Neural progenitor cell (in vitro differentiated cells): ENCODE results near the gene STK10.

Experiments used
- CTCF ChIP-seq: fragments of 200-600 bp; sonication (generic); IDR thresholded peaks from 2 replicates; pipeline ENCODE4 v1.5.1; 2017; ENCODE audit warnings: antibody characterized with exemption, mild to moderate bottlenecking
- EZH2 ChIP-seq: fragments of 200-600 bp; sonication (generic); IDR thresholded peaks from 2 replicates; pipeline ENCODE4 v1.6.1; 2017; ENCODE audit warnings: antibody characterized with exemption, mild to moderate bottlenecking, moderate library complexity
- EZH2phosphoT487 ChIP-seq: fragments of 200-600 bp; sonication (generic); IDR thresholded peaks from 2 replicates; pipeline ENCODE4 v1.6.1; 2017; ENCODE audit warnings: antibody characterized with exemption

GRCh38 chr5:172095368-172096206 lies 92.4 kb downstream of the STK10 start:
- TF ChIP-seq EZH2: no peak
- peak; percentile 28 for TF ChIP-seq CTCF
- TF ChIP-seq EZH2phosphoT487: no peak
